Karpas-422 (cell line): Measurements from ENCODE around the gene TBCEL. TPM values are rescaled to one million over a fixed set of nuclear protein-coding genes. Genes with fewer than 3 reads are reported as not detected.
A peak's percentile ranks its signal among the peaks of the same experiment; 100 is the strongest.
"Not testable (repeated sequence)": the region's sequence is repeated elsewhere in the genome, so short reads cannot be mapped to it uniquely, and the experiment has no call there.

Source experiments
- DNase-seq: peaks from one replicate; pipeline ENCODE4 v3.0.0-alpha.2; 2015
- H2AFZ ChIP-seq: fragments of 200-600 bp; sonication (generic); 2 replicates; pipeline ENCODE4 v1.6.1; 2014; ENCODE audit warnings: antibody characterized with exemption, low read length, mixed read lengths
- H3K27ac ChIP-seq: fragments of 200-600 bp; sonication (generic); 2 replicates; pipeline ENCODE4 v1.5.1; 2014; ENCODE audit warnings: mild to moderate bottlenecking, low read length, moderate library complexity
- H3K27me3 ChIP-seq: fragments of 200-600 bp; sonication (generic); 2 replicates; pipeline ENCODE4 v1.6.1; 2014; ENCODE audit warnings: low read length, mixed read lengths
- H3K36me3 ChIP-seq: fragments of 200-600 bp; sonication (generic); 2 replicates; pipeline ENCODE4 v1.6.1; 2014; ENCODE audit warnings: low read length, mixed read lengths; ENCODE audit not compliant: insufficient read depth
- H3K4me1 ChIP-seq: fragments of 200-600 bp; sonication (generic); 2 replicates; pipeline ENCODE4 v1.6.1; 2014; ENCODE audit warnings: mild to moderate bottlenecking, low read length, mixed read lengths
- H3K4me2 ChIP-seq: fragments of 200-600 bp; sonication (generic); 2 replicates; pipeline ENCODE4 v1.6.1; 2014; ENCODE audit warnings: low read length, low read depth, mild to moderate bottlenecking; ENCODE audit not compliant: poor library complexity, severe bottlenecking
- H3K4me3 ChIP-seq: fragments of 200-600 bp; sonication (generic); 2 replicates; pipeline ENCODE4 v1.5.1; 2014; ENCODE audit warnings: mild to moderate bottlenecking, antibody characterized with exemption, low read length, mixed read lengths
- H3K79me2 ChIP-seq: fragments of 200-600 bp; sonication (generic); 2 replicates; pipeline ENCODE4 v1.6.1; 2014; ENCODE audit warnings: mild to moderate bottlenecking, low read length, mixed read lengths
- H3K9ac ChIP-seq: fragments of 200-600 bp; sonication (generic); 2 replicates; pipeline ENCODE4 v1.6.0; 2014; ENCODE audit warnings: low read length
- H3K9me2 ChIP-seq: fragments of 200-600 bp; sonication (generic), shearing (Covaris generic); replicated peaks from 2 replicates; pipeline ENCODE4 v1.6.0; 2014; ENCODE audit warnings: mild to moderate bottlenecking, low read length, moderate library complexity; ENCODE audit not compliant: insufficient read depth
- H3K9me3 ChIP-seq: fragments of 300-700, 200-600 bp; sonication (generic); 2 replicates; pipeline ENCODE4 v1.6.1; 2014; ENCODE audit warnings: low read length, mixed read lengths
- H4K20me1 ChIP-seq: fragments of 200-600 bp; sonication (generic); 2 replicates; pipeline ENCODE4 v1.6.1; 2014; ENCODE audit warnings: mild to moderate bottlenecking, antibody characterized with exemption, low read length, low read depth; ENCODE audit not compliant: insufficient read depth
- total RNA-seq: library from RNA; depleted of rRNA; stranded (reverse); fragments of >200 nt; shearing (Covaris generic); gene quantifications from 2 replicates; pipeline ENCODE4 v1.2.3, GENCODE V29; 2014; ENCODE audit warnings: low replicate concordance

The TBCEL gene
- total RNA-seq, 1 experiment from 2014 or later: 7.0 TPM

GRCh38 chr11:121106812-121107211 is 82.9 kb downstream of the TBCEL start:
- Histone ChIP-seq H3K9ac (no peak overlapping the region), H3K27ac (no peak overlapping the region), H2AFZ (no peak overlapping the region), H3K27me3 (no peaks in the 10 kb centered on the region), H3K9me3 (no peaks in the 10 kb centered on the region), H3K4me3 (no peak overlapping the region), H3K79me2 (no peaks in the 10 kb centered on the region), H4K20me1 (no peaks in the 10 kb centered on the region), H3K4me2 (no peak overlapping the region), H3K36me3 (no peaks in the 10 kb centered on the region), H3K4me1 (no peaks in the 10 kb centered on the region), H3K9me2 (no peaks in the 10 kb centered on the region)
- DNase-seq: no peak

GRCh38 chr11:121108413-121108812 is 84.5 kb downstream of the TBCEL start:
- no peaks in the 10 kb centered on the region for H3K27me3 ChIP-seq
- no peaks in the 10 kb centered on the region for H4K20me1 ChIP-seq
- H2AFZ ChIP-seq: no peak overlapping the region
- no peaks in the 10 kb centered on the region for H3K36me3 ChIP-seq
- no peaks in the 10 kb centered on the region for H3K79me2 ChIP-seq
- H3K4me3 ChIP-seq: no peak overlapping the region
- no peak for DNase-seq
- no peak overlapping the region for H3K27ac ChIP-seq
- no peaks in the 10 kb centered on the region for H3K4me1 ChIP-seq
- no peaks in the 10 kb centered on the region for H3K9me2 ChIP-seq
- no peaks in the 10 kb centered on the region for H3K9me3 ChIP-seq
- no peak overlapping the region for H3K9ac ChIP-seq
- H3K4me2 ChIP-seq: no peak overlapping the region

GRCh38 chr11:121109471-121109870 is 85.6 kb downstream of the TBCEL start:
- no peaks in the 10 kb centered on the region for H3K79me2 ChIP-seq
- no peak for DNase-seq
- no peaks in the 10 kb centered on the region for H3K9me2 ChIP-seq
- no peak overlapping the region for H3K27ac ChIP-seq
- no peak overlapping the region for H3K4me3 ChIP-seq
- H3K4me2 ChIP-seq: no peak overlapping the region
- no peaks in the 10 kb centered on the region for H3K27me3 ChIP-seq
- no peaks in the 10 kb centered on the region for H3K4me1 ChIP-seq
- no peaks in the 10 kb centered on the region for H4K20me1 ChIP-seq
- no peak overlapping the region for H2AFZ ChIP-seq
- no peak overlapping the region for H3K9ac ChIP-seq
- H3K9me3 ChIP-seq: no peaks in the 10 kb centered on the region
- no peaks in the 10 kb centered on the region for H3K36me3 ChIP-seq

- no peaks in the 10 kb centered on the region for H3K27me3 ChIP-seq
- no peak overlapping the region for H3K9ac ChIP-seq
- H3K4me3 ChIP-seq: no peak overlapping the region
- H3K27ac ChIP-seq: no peak overlapping the region
- no peak overlapping the region for H2AFZ ChIP-seq
- no peaks in the 10 kb centered on the region for H3K9me3 ChIP-seq
- no peaks in the 10 kb centered on the region for H4K20me1 ChIP-seq
- DNase-seq: no peak
- no peaks in the 10 kb centered on the region for H3K36me3 ChIP-seq
- no peaks in the 10 kb centered on the region for H3K79me2 ChIP-seq
- H3K9me2 ChIP-seq: no peaks in the 10 kb centered on the region
- no peaks in the 10 kb centered on the region for H3K4me1 ChIP-seq
- no peak overlapping the region for H3K4me2 ChIP-seq
Measured at GRCh38 chr11:121109916-121110586, 86.1 kb downstream of the TBCEL start.

GRCh38 chr11:121110871-121111724 is 87.2 kb downstream of the TBCEL start:
- Histone ChIP-seq H3K9me2 (no peaks in the 10 kb centered on the region), H3K9ac (no peak overlapping the region), H3K27ac (no peak overlapping the region), H3K4me1 (no peaks in the 10 kb centered on the region), H2AFZ (no peak overlapping the region), H3K4me3 (no peak overlapping the region), H3K27me3 (no peaks in the 10 kb centered on the region), H3K4me2 (no peak overlapping the region), H3K36me3 (no peaks in the 10 kb centered on the region), H4K20me1 (no peaks in the 10 kb centered on the region), H3K9me3 (no peaks in the 10 kb centered on the region), H3K79me2 (no peaks in the 10 kb centered on the region)
- no peak for DNase-seq

- H3K9me2 ChIP-seq: no peaks in the 10 kb centered on the region
- H3K79me2 ChIP-seq: no peaks in the 10 kb centered on the region
- no peaks in the 10 kb centered on the region for H4K20me1 ChIP-seq
- H3K4me2 ChIP-seq: no peak overlapping the region
- H3K4me3 ChIP-seq: no peak overlapping the region
- H3K36me3 ChIP-seq: no peaks in the 10 kb centered on the region
- H3K27me3 ChIP-seq: no peaks in the 10 kb centered on the region
- DNase-seq: peak; percentile 57
- no peaks in the 10 kb centered on the region for H3K9me3 ChIP-seq
- H2AFZ ChIP-seq: no peak overlapping the region
- no peaks in the 10 kb centered on the region for H3K4me1 ChIP-seq
- H3K27ac ChIP-seq: no peak overlapping the region
- H3K9ac ChIP-seq: no peak overlapping the region
Measured at GRCh38 chr11:121112498-121113455, 88.9 kb downstream of the TBCEL start.

GRCh38 chr11:121113611-121114010 is 89.7 kb downstream of the TBCEL start:
- no peak overlapping the region for H3K4me2 ChIP-seq
- no peak overlapping the region for H2AFZ ChIP-seq
- no peak overlapping the region for H3K27ac ChIP-seq
- H3K9me3 ChIP-seq: no peaks in the 10 kb centered on the region
- no peak overlapping the region for H3K9ac ChIP-seq
- no peaks in the 10 kb centered on the region for H3K4me1 ChIP-seq
- no peaks in the 10 kb centered on the region for H3K27me3 ChIP-seq
- H3K9me2 ChIP-seq: no peaks in the 10 kb centered on the region
- H3K79me2 ChIP-seq: no peaks in the 10 kb centered on the region
- no peak overlapping the region for H3K4me3 ChIP-seq
- no peaks in the 10 kb centered on the region for H3K36me3 ChIP-seq
- no peaks in the 10 kb centered on the region for H4K20me1 ChIP-seq
- no peak for DNase-seq

GRCh38 chr11:121115024-121115423 is 91.1 kb downstream of the TBCEL start:
- H2AFZ ChIP-seq, H3K9ac ChIP-seq, H3K27me3 ChIP-seq, H3K36me3 ChIP-seq, DNase-seq, H3K9me2 ChIP-seq, H3K9me3 ChIP-seq, H3K4me3 ChIP-seq, H3K4me2 ChIP-seq, H3K79me2 ChIP-seq, H3K4me1 ChIP-seq, H3K27ac ChIP-seq, H4K20me1 ChIP-seq: not testable (repeated sequence)
